NCI-H146 (cell line): ENCODE data around the gene GABRR3.
A peak's percentile ranks its signal among the peaks of the same experiment; 100 is the strongest.

Source experiments
- DNase-seq: peaks from one replicate; lab custom pipeline; 2025; lab: John Stamatoyannopoulos, UW

GABRR3 gene

DNA sequence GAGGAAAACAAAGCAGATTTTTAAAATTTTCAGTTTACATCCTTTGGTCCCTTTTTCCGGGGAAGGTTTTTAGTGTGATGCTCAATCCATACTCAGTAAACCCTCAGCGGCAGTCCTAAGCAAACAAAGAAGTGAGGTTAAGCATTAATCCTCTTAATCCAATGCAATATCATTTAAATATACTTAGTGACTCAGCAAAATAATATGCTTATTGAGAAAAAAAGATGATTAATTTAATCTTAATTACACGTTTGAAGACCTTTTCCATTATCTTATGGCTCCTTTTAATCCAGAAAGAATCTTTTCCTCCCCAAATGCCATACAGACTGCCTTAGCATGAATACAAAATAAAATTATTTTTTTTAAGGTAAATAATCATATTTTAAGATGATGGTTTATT is at the start of gene GABRR3:
GABRR3 (minus strand) TSS at position 108 of the 400 bp plus-strand sequence. CDS start 328 bp downstream, outside the sequence.
- no peak for DNase-seq

DNA sequence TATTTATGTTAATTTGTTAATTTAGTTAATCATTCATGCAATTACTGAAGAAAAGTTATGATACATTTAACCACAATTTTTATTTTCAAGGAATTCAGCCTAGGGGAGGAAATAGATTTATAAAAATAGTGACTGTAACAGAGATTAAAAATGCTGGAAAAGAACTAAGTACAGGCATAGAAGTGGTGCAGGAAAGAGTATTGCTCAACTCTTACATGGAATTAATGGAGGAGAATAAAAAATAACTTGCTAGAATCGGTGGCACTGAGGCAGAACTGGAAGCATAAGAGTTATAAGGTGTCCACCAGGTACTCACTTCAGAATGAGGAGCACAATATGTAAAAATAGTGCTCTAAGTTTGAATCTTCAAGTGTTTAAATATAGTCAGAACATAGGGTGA is 38.4 kb upstream of the GABRR3 start:
- no peak for DNase-seq

DNA sequence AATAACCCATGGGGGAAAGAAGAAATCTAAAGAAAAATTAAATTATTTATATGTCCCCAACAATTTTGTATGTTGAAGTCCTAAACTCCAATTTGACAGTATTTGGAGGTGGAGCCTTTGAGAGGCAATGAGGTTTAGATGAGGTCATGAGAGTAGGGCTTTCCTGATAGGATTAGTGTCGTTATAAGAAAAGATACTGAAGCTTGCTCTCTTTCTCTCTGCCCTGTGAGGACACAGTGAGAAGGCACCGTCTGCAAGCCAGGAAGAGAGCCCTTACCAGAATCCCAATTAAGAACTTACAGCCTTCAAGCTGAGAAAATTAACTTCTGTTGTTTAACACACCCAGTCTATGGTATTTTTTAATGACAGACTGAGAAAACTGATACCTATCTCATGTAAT is 35.7 kb upstream of the GABRR3 start:
- no peak for DNase-seq

DNA sequence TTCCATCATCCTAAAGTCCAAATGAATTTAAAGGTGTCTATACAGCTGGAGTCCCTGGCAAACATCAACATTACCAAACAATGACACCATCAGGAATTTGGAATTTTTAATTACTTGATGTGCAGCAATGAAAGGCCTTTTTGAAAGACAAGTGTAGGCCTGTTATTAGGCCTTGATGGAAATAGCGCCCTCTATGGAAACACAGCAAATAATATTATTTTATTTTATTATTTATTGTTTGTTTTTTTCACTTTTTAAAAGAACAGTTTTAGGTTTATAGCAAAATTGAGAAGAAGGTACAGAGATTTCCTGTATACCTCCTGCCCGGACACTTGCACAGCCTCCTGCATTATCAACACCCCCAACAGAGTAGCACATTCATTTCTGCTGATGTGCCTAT is 33.7 kb upstream of the GABRR3 start:
- DNase-seq: no peak

DNA sequence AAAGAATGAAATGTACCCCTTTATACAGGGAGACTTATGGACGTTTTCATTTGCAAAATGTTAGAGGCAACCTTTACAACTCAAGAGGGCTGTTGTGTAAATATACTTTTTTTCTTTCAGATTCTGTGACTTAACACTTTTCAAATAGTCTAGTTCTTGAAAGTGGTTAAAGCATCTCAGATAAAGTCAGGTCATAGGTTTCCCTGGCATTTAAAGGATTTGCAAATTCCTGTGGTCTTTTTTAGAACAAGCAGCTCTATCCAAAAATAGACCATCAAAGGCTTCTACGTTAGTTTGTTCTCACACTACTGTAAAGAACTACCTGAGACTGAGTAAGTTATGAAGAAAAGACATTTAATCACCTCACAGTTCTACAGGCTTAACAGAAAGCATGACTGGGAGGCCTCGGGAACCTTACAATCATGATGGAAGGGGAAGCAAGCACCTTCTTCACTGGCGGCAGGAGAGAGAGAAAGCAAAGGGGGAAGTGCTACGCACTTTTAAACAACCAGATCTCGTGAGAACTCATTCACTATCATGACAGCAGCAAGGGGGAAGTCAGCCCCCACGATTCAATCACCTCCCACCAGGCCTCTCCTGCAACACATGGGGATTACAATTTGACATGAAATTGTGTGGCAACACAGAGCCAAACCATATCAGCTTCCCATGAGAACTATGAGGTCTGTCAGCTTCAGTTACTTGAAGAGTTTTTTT is 23.3 kb upstream of the GABRR3 start:
- DNase-seq: no peak

- DNase-seq: no peak
Observed at GRCh38 chr3:98057631-98058030, 22.5 kb upstream of the GABRR3 start.

DNA sequence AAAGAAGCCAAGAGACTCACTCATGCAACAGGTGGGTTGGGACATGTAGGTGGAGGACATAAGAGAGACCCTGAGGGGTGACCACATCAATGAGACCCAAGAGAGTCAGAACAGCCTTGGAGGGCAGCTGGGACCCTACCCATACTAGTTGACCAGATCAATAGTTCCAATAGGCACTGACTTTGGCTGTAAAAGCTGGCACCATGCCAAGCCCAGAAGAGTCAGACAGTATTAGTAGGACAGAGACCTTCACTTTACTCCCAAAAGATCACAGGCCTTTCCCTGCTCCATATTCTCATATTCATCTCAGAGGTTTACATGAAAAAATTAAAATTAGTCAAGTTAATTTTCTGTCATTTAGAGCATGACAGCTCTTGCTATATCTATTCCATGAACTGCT is 20.9 kb upstream of the GABRR3 start:
- DNase-seq: no peak

DNA sequence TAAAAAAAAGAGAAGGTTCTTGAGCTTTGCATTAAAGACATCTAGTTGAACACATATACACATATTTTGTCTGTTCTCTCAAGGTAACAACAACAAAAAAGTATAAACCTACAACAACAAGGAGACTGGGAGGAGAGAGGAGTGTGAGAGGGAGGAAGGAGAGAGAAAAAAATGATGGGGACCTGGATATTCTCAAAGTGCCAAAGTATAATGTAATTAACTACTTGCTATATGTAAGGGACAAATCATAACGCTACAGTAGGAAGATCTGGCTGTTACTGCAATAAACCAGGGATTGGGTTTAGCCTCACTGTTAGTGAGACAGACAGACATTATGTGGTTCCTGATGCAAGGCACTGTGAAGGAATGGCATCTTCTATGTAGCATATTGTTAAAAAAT is 14.2 kb upstream of the GABRR3 start:
- no peak for DNase-seq

DNA sequence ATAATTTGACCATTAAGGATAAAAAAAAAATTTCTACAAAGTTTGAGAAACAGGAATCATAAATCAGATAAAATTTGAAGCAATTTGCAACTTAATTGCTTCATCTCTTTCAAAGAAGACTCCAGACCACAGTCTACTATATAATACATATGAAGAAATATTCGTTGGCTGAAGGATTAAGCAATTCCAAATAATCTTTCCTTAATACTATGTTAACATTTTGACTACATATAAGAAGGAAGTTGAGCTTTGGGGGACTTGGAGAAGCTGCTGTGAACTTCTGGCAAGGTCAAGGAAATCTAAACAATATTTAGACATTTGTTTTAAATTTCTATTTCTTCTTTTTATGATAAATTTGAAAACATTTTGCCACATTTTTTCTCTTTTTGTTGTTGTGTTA is 13.5 kb upstream of the GABRR3 start:
- no peak for DNase-seq

- DNase-seq: no peak
Observed at GRCh38 chr3:98041350-98041749, 6.2 kb upstream of the GABRR3 start.

DNA sequence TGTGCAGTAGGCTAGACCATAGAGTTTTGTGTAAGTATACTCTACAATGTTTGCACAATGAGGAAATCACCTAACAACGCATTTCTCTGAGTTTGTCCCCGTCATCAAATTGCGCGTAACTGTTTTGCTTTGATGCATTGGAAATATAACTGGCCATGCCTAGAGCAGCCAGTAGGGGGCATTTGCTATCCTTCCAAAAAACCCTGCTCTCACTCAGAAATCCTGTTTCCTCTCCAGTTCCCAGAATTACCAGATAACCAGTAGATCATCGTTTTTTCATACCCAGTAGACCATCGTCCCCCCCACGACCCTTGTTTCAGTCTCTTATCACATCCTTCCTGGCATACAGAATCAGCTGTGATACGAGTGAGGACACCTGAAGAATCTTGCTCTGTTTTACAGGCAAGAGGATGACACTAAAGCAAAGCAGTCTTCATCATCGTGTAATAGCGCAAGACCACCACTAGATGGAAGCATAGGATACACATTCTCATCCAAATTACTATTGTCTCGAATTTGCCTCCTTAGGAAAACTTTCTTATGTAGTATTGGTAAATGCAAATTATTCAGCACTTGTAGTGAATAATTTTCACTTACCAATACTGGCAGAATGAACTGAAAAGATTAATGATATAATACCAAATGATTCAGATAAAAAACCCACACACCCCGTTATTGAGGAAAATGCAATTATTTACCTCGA is 4.4 kb upstream of the GABRR3 start:
- DNase-seq: peak; percentile 67

DNA sequence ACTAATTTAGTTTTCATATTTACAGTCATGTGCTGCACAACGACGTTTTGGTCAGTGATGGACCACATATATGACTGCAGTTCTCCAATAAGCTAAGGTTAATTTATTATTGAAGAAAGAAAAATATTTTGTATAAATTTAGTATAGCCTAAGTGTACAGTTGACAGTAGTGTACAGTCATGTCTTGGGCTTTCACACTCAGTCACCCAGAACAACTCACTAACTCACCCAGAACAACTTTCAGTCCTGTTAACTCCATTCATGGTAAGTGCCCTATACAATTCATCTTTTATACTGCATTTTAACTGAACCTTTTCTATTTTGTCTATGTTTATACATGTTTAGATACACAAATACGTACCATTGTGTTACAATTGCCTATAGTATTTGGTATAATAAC is 3.8 kb upstream of the GABRR3 start:
- DNase-seq: no peak

DNA sequence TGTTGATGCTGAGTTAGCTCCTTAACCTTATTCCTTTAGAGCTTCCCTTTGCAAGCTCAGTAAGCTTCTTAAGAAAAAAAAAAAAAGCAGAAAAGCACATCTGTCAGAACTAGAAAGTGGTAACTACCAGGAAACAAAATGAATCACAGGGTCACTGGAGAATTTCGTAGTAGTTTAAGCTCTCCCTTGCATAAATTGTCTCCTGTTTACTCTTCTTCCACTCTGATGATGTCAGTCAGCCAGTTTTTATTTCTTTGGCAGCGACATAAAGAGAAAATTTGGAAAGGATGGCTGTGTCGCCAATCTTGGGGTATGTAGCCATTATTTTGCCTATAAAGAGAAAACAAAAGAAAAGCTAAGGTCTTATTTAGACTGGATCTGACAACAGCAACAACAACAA is 3.2 kb upstream of the GABRR3 start:
- DNase-seq: no peak

- no peak for DNase-seq
Observed at GRCh38 chr3:98034486-98034885, 629 bp downstream of the GABRR3 start.

DNA sequence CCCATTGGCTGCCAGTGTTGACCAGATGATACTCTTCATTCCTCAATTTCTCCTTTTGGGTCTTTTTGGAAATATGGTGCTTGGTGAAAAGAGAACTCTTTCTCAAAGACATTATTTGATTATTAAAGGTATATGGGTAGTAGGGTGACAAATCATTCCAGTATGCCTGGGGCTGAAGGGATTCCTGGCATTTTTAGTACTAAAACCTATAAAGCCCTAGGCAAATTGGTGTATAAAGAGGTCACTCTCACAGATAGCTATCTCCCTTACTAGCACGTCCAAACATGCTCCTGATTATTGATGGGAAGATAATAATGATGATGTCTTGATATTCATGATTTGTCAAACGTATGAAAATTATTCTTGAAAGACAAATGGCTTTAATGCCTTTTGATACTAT is 1.1 kb downstream of the GABRR3 start:
- DNase-seq: no peak

DNA sequence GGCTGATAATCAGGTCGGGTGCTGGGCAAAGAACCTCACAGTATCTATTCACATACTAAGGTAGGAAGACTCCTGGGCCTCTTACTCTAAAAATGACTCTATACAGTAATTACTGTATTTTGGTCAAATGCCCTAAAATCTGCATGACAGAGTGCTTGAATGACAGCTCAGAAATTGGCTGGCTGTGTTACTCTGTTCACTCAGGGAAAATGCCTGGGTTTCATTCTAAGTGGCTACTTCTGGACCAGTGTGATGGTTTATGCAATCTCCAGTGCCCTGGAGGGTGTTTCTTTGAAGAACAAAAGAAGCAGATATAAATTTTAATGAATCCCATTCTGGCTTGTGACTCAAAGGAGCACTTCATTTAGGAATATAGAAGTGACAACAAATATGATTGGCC is 2.2 kb downstream of the GABRR3 start:
- DNase-seq: no peak

DNA sequence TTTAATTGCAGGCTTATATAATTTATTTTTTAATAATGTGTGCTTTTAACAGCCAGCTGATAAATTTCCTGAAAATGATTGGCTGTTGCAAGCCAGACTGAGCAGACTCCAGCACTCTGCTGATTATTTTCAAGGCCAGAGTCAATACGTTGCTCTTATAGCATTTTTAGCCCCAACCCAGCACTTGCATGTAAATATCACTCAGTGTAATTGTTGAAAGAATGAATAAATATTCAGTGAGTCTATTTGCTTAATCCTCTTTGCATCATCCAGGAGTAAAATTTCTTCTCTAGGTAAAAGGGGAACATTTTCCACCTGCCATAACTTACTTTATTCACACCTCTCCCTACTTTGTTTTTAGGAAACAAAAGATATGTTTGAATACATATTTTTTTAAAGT is 2.9 kb downstream of the GABRR3 start:
- DNase-seq: no peak

DNA sequence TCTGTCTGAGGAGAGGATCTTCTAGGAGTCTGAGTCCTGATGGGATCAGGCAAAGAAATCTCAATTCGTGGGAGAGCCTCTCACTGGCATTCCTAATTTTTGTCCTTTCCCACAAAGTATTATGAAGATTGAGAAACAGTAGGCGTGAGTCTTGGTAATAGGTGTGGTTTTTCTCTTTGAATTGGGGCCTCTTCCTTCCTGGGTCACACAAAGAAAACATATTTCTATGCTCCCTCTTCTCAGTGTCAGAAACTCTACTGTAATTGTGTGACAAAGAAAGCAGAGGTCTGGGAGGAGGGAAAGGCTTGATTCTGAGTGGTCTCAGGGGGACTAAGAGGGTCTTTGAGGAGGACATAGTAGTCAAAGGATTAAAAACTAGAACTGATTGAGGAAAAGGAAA is 6.0 kb downstream of the GABRR3 start:
- DNase-seq: no peak

DNA sequence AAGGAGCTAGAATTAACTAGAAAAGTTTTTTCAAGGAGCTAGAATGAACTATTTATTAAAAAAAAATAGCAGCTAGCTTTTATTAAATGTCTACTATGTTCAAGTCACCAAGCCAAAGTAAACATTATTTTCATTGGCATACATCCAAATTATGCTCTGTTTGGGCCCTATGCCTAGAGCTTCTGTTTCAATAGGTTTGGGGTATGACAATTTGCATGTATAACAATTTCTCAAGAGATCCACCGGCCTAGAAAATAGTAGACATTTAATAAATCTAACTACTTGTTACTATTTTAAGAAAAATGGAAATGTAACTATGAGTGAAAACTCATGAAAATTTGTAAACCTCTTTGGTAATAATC is 8.0 kb downstream of the GABRR3 start:
- DNase-seq: no peak

- DNase-seq: no peak
Observed at GRCh38 chr3:98026425-98027084, 8.6 kb downstream of the GABRR3 start.

DNA sequence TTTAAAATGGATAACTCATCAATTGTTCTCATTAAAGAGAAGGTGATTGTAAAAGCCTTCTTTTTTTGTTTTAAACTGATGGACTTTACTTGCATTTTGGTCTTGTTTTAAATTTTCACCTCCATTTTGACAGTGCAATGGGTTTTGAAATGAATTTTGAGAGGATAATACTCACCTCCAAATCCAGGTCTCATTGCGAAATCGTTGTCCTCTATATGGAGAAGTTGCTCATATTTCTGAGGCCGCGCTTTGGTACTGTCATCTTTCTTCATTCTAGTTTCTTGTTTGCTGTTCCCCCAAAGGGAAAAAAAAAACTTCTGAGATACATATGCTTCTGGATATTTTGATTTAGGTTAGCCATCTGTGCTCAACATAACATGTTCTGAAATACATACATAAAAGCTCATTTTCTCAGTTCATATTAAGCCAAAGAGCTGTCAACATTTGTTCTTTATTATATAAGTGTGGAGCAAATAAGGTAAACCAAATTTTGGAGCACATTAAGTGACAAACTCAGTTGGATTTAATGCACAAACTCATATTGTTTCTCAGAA is 9.6 kb downstream of the GABRR3 start:
- DNase-seq: no peak

DNA sequence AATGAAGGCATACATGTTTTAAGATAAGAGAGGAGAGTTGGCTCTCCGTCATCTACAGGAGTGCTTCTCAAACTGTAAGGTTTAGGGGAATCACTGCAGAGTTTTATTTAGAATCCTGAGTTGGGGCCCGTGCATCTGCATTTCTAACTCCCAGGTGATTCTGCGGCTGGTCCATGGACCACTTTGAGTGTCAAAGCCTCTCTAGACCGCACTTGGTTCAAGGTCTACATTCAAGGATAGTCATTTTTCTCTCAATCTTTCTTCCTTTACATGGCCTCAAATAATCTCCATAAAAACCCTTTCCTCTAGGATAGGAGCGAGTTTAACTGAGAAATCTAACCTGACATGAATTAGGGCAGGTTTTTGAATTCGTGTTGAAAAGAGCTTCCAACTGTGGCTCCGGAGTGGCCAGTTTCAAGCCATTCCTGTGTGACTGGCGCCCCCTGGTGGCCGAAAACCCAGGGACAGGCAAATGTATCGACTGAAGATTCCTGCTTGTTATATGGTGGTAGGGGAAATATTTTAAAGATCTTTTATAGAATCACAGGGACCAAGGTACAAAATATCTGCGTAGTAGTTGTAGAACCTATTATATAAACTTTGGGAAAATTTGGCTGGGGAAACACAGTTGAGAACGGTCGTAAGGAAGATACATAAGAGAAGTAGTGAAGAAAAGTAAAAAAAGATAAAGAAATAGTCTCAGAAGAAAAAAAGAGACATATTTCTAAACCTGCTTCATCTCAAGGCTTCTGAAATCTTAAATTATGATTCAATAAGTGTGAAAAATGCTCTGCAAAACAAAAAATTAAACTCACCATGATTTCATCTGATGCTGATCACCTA is 11.9 kb downstream of the GABRR3 start:
- peak; percentile 66 for DNase-seq
